ENCODE measurements around the gene KISS1. TPM values are rescaled to one million over a fixed set of nuclear protein-coding genes. Genes with fewer than 3 reads are reported as not detected.
"Not testable (repeated sequence)": the region's sequence is repeated elsewhere in the genome, so short reads cannot be mapped to it uniquely, and the experiment has no call there.

The KISS1 gene, protein sequence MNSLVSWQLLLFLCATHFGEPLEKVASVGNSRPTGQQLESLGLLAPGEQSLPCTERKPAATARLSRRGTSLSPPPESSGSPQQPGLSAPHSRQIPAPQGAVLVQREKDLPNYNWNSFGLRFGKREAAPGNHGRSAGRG
- 8.9 TPM for polyA plus RNA-seq (2013, experiment 1 of 2; ENCODE audit: insufficient read length)
- 3.4 TPM for polyA plus RNA-seq (2013, experiment 2 of 2; ENCODE audit: insufficient read length)

DNA sequence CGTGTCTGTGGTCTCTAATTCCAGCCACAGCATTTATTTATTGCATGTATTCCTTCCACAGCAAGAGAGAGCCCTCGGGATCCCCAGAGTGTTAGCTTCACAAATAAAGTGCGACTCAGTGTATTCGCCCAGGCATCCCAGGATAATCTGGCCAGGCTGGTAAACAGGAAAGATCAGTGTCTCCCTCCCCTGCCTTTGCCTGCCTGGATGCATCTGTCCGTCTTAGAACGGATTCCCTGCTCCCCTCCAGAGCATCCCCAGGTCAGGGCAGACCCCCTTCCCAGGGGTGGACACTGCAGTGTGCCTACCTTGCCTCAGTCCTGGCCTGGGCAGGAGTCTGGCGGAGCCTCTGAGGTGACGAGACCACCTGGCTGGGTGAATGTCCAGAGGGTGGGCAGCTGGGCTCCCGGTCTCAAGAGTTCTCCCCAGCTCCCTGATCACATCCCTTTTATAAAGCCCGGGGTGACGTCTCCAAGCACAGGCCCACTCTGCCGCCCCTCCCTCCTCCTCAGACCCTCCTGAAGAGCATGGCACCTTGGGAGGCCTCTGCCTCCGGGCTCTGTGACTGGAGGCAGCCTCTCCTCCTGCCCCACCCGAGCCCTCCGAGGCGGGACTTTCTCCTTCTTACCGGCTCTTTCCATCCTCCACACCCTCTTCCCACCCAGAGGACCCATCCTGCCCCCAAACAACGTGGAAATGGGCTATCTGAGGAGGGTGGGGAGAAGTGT, at the start of gene KISS1:
KISS1 (minus strand) TSS at position 424 of the 728 bp plus-strand sequence. CDS start 3,615 bp downstream, outside the sequence.
- no peak for DNase-seq

DNA sequence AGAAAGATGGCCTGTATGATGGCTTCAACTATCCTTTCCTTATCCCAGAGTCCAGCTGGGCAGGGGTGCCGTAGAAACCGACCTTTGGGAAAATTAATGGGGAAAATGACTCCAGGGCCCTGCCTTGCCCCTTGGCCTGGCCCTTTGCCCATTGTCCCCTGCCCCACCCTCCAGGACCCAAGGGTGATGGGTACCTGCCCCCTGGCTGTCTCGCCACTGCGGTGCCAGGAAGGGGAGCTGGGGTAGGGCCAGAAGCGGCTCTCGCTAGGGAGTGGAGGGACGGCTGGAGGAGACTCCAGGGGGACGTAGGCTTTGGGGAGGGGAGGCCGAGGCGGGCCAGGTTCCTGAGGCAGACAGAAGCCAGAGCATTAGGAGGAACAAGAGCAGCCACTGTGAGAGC, 46.6 kb upstream of the KISS1 start:
- DNase-seq: no peak

DNA sequence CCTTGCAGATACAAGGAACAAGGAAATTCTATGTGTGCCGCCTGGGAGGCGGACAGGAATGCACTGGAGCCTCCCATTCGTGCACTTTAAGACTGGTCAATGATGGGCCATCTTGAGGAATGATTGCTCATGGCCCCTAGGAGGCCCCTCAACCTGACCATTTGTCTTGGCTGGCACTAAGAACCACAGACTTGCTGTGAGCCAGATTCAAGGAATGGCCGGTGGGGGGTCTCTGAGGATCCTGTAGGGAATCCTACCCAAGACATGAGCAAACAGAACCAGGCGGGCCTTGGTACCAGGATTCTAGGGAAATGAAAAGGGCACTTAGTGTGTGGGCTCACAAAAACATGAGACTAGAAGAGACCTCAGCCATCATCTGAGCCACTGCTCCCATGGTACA, 45.6 kb upstream of the KISS1 start:
- no peak for DNase-seq

DNA sequence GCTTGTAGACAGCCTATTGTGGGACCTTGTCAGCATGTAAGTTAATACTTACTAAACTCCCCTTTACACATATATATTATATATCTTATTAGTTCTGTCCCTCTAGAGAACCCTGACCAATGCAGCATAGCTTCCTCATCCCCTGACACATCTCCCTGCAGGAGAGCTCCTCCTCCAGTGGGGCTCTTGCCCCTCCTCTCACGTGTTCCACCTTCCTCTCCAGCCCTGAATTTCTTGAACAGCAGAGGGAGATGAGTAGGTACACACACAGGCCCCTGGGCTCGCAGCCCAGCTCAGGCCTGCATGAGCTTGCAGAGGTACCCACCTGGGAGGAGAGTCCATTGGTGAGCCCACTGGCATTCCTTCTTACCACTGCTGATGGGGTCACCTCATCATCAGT, 44.8 kb upstream of the KISS1 start:
- no peak for DNase-seq

DNA sequence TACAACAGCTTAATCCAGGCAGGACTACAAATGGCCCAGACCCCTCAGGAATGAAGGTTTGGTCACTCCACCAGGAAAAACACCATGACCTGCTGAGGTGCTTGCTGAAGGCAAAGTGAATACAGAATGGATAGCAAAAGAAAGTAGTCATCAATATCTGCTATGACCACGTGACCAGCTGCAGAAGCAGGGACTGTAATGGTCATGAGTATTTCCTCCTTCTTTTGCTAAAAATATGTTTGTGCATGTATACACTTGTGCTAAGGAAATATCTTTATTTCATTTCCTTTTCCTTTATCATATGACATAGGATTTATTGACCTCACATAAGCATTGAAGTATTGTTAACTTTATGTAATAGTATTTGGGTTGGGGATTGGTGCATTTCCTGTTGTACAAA, 43.9 kb upstream of the KISS1 start:
- no peak for DNase-seq

DNA sequence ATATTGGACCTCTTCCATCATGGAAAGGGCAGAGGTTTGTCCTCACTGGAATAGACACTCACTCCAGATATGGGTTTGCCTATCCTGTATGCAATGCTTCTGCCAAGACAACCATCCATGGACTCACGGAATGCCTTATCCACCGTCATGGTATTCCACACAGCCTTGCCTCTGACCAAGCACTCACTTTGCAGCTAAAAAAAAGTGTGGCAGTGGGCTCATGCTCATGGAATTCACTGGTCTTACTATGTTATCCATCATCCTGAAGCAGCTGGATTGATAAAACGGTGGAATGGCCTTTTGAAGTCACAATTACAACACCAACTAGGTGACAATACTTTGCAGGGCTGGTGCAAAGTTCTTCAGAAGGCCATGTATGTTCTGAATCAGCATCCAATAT, 43.1 kb upstream of the KISS1 start:
- DNase-seq: not testable (repeated sequence)

DNA sequence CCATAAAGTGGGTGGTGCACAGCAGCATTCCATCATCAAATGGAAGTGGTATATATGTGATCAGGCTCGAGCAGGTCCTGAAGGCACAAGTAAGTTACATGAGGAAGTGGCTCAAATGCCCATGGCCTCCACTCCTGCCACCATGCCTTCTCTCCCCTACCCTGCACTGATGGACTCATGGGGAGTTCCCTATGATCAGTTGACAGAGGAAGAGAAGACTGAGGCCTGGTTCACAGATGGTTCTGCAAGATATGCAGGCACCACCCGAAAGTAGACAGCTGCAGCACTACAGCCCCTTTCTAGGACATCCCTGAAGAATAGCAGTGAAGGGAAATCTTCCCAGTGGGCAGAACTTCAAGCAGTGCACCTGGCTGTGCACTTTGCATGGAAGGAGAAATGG, 42.2 kb upstream of the KISS1 start:
- DNase-seq: not testable (repeated sequence)

DNA sequence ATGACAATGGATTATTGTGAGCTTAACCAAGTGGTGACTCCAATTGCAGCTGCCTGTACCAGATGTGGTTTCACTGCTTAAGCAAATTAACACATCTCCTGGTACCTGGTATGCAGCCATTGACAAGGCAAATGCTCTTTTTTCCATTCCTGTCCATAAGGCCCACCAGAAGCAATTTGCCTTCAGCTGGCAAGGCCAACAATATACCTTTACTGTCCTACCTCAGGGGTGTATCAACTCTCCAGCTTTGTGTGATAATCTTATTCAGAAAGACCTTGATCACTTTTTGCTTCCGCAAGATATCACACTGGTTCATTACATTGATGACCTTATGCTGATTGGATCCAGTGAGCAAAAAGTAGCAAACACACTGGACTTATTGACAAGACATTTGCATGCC, 41.2 kb upstream of the KISS1 start:
- DNase-seq: not testable (repeated sequence)

DNA sequence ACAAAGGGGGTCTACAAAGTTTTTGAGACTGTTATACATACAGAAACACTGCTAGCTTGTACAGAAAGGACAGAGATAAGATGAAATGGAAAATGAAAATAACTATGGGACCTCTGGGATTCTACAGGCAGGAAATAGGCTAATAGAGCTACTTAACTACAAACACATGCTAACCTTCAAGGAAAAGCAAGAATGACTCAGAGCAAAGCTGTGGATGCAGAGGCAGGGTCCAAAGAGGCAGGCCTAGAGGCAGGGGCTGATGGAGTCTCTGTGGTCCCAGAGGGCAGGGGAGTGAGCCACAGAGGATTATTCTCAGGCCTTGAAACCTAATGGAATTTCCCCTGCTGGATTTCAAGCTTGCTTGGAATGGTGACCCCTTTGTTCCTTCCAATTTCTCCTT, 36.2 kb upstream of the KISS1 start:
- DNase-seq: peak; percentile 57

DNA sequence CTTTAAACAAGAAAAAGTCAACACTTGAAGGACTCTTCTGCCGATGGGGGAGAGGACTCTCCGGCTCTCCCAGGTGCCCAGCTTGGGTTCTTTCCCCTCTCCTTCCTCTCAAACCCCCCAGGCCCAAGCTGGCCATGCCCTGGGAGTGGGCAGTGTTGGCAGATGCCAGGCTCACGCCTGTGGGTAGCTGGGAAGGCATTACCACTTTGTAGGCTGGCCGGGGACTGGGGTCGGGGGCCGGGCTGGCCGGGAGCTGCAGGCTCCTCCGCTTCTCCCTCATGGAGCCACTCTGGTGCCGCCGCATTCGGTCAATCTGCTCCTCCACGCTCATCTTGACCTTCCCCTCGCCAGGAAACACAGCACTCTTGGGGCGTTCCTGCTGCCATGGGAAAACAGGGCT, 33.9 kb upstream of the KISS1 start:
- no peak for DNase-seq

DNA sequence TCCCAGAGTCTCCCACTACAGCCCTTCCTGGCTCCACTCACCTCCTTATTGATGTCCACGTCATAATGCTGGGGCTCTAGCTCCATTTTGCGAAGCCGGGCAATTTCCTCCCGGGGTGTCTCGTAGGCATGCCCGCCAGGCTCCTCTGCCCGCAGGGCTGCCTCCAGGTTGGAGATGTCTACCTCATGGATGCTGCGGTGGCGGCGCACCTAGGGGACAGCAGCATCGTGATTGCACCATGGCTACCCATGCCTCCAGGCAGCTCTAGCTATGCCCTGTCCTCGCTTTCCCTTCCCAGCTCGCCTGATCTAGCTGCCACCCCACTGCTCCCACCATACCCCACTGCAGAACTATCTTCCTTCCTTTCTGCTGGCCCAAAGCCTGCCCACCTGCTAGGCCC, 32.6 kb upstream of the KISS1 start:
- DNase-seq: no peak

DNA sequence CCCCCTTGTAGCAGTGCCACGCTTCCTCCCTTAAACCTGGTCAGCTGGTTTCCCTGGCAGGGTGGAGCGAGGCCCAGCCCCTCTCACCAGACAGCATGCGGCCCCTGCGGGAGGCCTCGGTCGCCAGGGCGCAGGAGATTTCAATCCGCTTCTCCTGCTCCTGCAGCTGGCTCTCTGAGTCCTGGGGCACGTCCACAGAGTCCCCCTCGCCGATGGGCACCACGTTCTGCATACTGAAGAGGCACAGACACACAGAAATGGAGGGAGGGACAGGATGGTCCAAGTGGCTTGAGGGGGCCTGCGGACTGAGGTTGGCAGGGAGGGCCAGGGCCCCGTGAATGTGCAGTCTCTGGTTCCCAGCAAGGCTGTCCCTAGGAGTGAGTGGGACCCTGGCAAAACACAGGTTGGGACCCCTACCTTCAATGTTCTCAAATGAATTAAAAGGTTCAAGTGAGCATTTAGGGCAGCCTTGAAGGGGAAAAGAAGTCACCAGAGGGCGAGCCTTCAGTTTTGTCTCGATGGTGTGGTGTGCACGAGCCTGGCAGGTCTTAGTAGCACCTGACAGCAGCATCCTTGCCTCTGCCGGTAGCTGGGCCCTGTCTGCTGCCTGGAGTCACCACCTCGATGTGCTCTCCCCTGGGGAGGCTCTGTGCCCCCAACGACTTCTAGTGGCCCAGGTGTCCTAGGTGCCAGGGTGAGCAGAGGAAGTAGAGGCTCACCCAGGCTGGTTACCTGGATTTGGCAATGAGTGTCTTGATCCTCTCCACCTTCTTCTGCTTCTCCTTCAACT, 31.9 kb upstream of the KISS1 start:
- DNase-seq: no peak

DNA sequence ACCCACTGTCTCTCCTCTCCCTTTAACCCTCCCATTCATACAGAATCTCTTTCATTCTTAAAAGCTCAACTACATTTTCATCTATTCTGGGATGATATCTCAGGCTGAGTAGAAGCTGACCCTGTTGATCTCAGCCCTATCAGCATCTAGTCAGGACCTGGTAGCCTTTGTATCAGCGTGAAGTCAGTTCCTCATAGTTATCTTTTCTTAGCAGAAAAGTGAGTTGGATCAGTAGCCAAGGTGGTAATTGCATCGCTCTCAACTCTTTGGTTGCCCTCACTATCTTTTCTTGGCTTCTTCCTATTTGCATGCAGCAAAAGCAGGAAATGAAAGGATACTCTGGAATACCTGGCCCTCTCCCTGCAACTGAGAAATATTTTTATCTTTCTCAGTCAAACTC, 31.1 kb upstream of the KISS1 start:
- no peak for DNase-seq

DNA sequence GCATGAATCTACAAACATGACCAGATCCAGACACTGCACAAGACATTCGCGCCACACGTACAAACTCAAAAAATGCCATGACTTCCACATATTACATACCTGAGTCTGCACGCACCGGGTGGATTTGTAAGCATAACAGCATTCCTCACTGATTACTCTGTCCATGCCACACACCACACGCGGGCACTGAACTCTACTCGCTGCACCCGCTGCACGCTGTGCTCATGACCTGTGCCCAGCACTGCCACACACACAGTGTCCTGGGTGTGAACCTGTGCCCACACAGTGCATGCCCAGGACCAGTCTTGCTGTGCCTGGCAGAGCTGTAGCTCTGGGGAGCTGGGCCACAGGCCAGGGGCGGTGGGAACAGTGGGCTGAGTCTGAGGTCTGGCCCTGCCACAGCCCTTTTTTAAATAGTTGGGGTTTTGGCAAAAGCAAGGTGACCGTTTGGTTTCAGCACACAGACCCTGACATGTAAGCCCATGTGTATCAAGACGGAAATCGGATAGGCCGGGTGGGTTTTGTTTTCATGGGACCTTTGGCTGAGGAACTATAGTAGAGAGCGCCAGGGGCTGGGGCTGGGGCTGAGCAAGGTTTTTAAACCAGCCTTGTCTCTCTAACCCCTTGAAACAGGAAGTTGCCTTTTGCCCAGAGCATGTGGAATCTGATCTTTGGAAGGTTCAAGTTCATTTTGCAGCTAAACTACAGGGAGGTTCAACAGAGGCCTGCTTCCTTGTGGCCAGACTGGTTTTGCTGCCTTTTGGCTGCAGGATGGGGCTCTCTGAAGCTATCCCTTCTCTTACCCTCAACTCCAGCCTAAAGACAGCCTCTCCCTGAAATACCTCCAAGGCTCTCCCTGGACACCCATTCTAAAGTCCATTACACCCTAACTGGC, 29.8 kb upstream of the KISS1 start:
- DNase-seq: peak; percentile 13

DNA sequence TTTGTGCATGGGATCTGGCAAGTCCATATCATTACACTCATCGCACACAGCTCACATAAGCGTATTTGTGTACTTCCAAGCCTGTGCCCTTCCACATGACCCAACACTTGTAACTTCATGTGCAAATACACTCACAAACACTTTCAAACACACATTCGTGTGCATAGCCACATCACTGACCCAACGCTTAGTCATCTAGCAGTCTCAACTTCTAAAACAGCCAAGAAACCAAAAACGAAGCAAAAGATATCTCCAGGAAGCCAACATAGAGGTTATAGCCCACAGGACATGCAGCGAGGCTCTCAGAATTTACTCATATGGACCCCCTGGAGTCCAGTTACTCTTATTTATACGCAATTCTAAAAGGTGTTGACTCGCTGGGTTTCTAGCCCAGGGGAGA, 28.4 kb upstream of the KISS1 start:
- peak; percentile 11 for DNase-seq

DNA sequence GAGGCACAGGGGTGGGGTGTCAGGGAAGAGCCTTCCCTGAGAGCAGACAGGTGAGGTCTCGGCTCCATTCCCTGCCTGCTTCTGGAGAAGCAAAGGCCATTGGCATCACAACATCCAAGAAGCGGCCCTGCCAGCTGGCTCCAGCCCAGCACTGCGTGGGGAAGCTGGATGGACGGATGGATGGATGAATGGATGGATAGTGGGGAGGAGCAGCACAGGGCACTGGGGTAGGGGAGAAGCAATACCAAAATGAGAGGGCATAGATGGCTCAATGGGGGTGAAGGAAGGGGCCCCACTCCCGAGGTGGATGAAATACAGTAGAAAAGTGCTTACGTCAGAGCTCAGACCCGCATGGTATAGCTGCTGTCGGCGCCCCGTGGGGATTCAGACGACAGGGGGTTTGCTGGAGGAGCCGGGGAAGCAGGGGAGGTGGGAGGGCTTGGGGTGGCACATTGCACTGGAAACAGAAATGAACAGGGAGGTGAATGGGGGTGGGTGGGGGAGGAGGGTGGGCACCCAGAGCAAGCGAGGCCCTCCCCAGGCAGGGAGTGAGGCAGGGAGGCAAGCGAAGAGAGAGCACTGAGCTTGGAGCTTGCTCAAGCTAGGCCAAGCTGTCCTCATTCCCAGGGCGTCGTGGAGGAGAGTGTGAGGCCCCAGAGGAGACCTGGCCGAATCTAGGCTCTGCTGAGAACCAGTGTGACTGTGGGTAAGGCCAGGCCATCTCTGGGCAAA, 27.0 kb upstream of the KISS1 start:
- DNase-seq: no peak

DNA sequence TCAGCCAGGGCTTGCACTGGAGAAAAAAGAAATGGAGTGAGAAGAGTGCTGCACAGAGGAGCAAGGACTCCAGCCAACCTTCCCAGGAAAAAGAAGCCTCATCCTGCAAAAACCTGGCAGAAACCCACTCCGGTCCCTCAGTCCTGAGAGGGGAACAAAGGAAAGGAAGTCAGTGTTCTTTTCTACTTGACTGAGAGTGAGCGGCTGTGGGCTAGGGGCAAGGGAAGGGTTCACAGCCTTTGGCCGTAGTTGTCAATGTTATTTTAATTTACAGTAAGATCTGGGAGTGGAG, 26.4 kb upstream of the KISS1 start:
- DNase-seq: no peak

DNA sequence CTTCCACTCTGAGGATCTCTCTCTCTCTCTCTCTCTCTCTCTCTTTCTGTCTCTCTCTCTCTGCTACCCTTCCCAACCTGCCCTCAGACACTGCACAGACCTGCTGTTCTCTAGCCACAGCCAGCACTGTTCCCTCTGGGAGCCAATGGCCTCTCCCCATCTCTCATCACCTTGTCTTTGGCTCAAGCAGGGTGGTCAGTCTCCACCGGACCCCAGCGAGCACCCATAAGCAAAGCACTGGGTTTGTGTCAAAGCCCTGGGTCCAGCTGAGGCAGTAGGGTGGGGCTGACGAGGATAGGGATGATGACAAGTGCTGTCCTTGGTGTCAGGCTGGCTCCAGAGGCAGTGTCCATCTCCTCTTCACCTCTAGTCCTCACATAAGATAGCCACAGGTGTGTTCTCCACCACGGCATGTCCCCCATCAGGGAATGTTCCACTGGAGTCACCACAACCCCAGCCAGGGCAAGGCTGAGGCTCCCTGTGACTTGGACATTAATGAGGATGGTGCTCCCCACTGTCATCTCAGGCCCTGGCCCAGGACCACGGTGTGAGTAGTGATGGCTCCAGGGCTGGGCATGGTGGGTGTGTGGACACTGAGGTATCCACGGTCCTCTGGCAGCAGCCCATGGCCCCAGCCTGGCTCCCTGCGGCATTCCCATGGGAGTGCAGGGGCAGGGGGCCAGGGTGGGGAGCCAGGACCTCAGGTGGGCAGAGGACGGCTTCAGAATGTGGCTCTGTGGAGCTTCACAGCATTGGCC, 25.9 kb upstream of the KISS1 start:
- no peak for DNase-seq

DNA sequence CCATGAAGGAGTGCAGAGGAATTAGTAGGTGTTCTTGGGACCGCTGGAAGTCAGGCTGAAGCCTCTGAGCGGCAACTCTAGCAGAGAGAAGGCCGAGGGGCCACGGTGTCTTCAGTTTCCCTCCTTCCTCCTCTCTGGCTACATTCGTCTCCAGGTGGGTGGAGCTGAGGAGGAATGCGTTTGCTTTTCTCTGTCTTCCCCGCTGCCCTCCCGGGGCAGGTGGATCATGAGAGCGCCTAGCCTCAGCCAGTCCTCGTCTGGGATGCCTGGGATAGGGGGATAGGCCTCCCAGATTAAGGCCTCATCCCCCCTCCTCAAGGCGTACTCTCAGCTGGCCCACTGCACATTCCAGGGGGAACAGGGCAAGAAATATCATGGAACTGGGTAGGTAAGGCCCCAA, 25.0 kb upstream of the KISS1 start:
- DNase-seq: no peak

DNA sequence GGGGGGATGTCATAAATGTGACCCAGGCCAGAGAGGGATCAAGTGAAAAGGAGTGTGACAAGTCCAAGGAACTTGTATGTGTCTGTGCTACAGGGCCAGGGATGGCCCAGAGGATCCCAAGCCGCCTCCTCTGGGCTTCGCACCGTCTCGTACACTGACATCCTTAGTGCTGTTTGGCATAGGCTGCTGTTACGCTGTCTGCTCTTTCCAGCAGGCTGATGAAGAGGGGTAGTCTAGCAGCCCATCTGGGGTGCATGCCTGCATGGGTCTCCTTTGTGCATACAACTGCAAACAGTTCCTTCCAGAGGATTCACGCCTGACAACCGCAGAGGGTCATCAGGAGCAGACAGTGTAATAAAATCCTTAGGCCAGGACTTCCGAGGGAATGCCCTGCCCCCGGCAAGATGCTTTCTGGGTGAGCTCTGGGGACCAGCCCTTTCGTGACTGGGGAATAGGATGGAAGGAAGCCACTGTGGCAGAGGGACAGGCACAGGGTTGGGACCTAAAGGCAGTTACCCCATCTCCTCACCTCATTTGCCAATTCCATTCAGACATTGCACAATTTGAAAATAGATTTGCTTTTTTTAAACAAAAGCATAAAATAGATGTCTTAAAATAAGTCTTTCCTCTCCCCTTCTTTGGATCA, 23.8 kb upstream of the KISS1 start:
- DNase-seq: no peak

DNA sequence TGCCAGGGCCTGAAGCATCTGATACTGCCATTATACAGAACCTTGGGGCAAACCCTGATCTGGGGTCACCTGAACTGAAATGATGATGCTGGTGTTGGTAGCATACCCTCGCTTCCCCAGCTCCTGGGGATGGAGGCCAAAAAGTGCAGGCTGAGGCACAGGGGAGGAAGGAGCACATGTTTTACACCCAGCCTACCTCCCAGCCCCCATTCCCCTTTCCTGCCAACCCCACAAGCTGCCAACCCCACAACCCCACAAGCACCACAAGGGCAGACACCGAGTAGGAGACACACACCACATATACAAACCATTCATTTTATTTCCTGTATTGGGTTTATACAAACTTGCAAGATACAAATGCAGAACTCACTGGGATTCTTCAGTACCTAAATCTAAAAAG, 22.3 kb upstream of the KISS1 start:
- DNase-seq: no peak

Data from fibroblast of skin of back (primary cell).